Loucy (cell line): Measurements from ENCODE around the gene DLGAP4.

ENCODE experiments used
- CTCF ChIP-seq: fragments of 200-600 bp; sonication (generic); conservative IDR thresholded peaks from 2 replicates; pipeline ENCODE4 v1.5.1; 2014; ENCODE audit warnings: mild to moderate bottlenecking, antibody characterized with exemption, low read length
- EZH2phosphoT487 ChIP-seq: fragments of 200-600 bp; IDR thresholded peaks from 2 replicates; pipeline ENCODE4 v1.6.1; 2018; ENCODE audit warnings: antibody characterized with exemption, mild to moderate bottlenecking, moderate library complexity, borderline replicate concordance

- TF ChIP-seq CTCF (no peak), EZH2phosphoT487 (no peak)
Measured at GRCh38 chr20:36487069-36487468, 180.9 kb downstream of the DLGAP4 start.
